ENCODE data around the gene SRGAP2B. TPM values are rescaled to one million over a fixed set of nuclear protein-coding genes. Genes with fewer than 3 reads are reported as not detected.
"Not testable (repeated sequence)": the region's sequence is repeated elsewhere in the genome, so short reads cannot be mapped to it uniquely, and the experiment has no call there.

The SRGAP2B gene
- polyA plus RNA-seq, 4 donors: 13.2 to 40.3 (median 31.6) TPM

- not testable (repeated sequence) for DNase-seq (ENCODE audit: low read depth in 4 of 4, low spot score in 3 of 4)
Observed at GRCh38 chr1:145048181-145048856, 46.8 kb downstream of the SRGAP2B start.

GRCh38 chr1:145047553-145047952, 47.6 kb downstream of the SRGAP2B start:
- DNase-seq (ENCODE audit: low read depth in 4 of 4, low spot score in 3 of 4): not testable (repeated sequence)

- not testable (repeated sequence) for DNase-seq (ENCODE audit: low read depth in 4 of 4, low spot score in 3 of 4)
Observed at GRCh38 chr1:145045571-145046273, 49.4 kb downstream of the SRGAP2B start.

- DNase-seq (ENCODE audit: low read depth in 4 of 4, low spot score in 3 of 4): not testable (repeated sequence)
Observed at GRCh38 chr1:145041519-145041918, 53.6 kb downstream of the SRGAP2B start.

GRCh38 chr1:145036019-145036418, 59.1 kb downstream of the SRGAP2B start:
- DNase-seq (ENCODE audit: low read depth in 4 of 4, low spot score in 3 of 4): not testable (repeated sequence)

- not testable (repeated sequence) for DNase-seq (ENCODE audit: low read depth in 4 of 4, low spot score in 3 of 4)
Observed at GRCh38 chr1:145033523-145033922, 61.6 kb downstream of the SRGAP2B start.

DNA sequence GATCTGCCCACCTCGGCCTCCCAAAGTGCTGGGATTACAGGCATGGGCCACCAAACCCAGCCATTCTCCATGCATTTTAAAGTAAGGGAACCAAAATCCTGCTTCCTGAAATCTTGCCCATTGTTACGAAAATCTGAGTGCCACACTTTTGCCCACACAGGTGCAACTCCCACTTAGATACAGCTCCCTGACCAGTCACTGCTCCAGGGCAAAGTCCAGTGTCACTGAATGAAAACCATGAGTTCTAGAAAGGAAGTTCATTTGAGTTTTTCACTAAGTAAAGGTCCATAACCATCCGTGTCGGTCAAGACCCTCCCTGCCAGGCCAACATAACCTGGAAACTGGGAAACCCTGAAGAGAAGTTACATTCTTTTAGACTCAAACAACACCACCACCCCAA, 67.9 kb downstream of the SRGAP2B start:
- not testable (repeated sequence) for DNase-seq (ENCODE audit: low read depth in 4 of 4, low spot score in 3 of 4)

GRCh38 chr1:145025286-145025685, 69.8 kb downstream of the SRGAP2B start:
- not testable (repeated sequence) for DNase-seq (ENCODE audit: low read depth in 4 of 4, low spot score in 3 of 4)

DNA sequence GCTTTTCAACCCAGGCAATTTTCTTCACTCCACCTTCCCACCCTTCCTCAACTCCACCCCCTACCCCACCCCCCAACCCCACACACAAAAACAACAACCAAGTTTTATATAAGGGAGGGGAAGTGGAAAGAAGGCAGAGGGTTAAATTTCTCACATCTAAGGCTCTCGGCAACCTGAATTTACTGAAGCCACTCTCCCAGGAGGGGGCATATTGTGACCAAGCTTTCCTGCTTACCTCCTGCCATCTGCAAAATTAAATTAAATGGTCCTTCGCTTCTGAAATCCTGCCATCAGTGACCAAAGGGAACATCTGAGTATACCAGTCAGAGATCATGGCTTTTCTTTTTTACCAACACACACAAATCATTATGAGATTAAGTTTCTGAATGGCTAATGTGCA, 72.9 kb downstream of the SRGAP2B start:
- DNase-seq (ENCODE audit: low read depth in 4 of 4, low spot score in 3 of 4): not testable (repeated sequence)

DNA sequence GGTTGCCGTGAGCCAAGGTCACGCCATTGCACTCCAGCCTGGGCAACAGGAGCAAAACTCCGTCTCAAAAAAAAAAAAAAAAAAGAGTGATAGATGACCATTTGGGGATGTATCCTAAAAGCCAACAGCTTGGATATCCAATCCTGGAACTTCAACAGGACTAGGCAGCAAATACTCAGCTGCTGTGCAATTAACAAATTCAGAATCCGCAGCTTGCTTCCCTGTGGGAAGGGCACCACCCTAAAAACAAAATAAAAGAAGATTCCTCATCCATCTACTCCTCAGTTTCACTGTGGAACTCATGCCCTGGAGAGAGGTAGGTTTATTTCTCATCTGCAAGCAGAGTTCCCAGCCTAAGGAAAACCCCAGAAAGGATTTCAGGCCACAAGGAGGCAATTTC, 73.4 kb downstream of the SRGAP2B start:
- DNase-seq (ENCODE audit: low read depth in 4 of 4, low spot score in 3 of 4): not testable (repeated sequence)

GRCh38 chr1:145019709-145020108, 75.4 kb downstream of the SRGAP2B start:
- DNase-seq (ENCODE audit: low read depth in 4 of 4, low spot score in 3 of 4): not testable (repeated sequence)

DNA sequence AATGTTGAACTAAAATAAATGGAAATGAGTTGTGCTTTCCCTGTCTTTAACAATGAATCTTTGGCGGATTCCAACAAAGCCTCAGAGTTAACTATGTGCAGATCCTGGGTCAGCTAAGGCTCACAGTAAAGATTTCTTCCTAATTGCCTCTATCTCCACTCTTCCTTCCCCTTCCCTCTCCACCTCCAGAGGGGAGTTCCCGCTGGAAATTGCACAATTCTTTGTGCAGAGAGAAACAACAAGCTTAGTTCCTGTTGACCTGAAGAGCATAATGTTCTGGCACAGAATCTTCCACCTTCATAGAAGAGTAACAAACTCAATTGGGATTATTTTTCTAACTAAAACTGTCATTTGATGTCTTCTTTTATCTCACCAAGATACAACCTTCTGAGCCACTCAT, 77.4 kb downstream of the SRGAP2B start:
- not testable (repeated sequence) for DNase-seq (ENCODE audit: low read depth in 4 of 4, low spot score in 3 of 4)

- not testable (repeated sequence) for DNase-seq (ENCODE audit: low read depth in 4 of 4, low spot score in 3 of 4)
Observed at GRCh38 chr1:145016492-145016862, 78.7 kb downstream of the SRGAP2B start.

GRCh38 chr1:145015744-145016491, 79.2 kb downstream of the SRGAP2B start:
- not testable (repeated sequence) for DNase-seq (ENCODE audit: low read depth in 4 of 4, low spot score in 3 of 4)

DNA sequence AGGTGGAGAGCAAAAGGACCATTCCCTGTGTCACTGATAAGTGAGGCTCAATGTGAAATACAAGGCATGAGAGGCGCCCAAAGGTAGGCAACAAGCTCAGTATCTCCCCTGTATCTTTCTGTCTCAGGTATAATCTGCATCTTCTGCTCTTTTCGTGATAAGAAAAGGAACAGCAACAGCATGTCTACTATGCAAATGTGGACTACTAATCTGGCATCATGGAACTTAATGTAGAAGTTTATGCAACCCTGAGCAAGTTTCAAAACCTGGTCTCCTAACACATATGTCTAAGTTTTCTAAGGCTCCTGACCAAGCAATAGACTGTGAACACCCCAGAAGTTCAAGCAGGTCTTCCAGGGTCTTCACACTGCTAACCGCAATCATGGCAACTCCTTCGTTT, 81.8 kb downstream of the SRGAP2B start:
- DNase-seq (ENCODE audit: low read depth in 4 of 4, low spot score in 3 of 4): not testable (repeated sequence)

GRCh38 chr1:145011811-145012210, 83.3 kb downstream of the SRGAP2B start:
- not testable (repeated sequence) for DNase-seq (ENCODE audit: low read depth in 4 of 4, low spot score in 3 of 4)

DNA sequence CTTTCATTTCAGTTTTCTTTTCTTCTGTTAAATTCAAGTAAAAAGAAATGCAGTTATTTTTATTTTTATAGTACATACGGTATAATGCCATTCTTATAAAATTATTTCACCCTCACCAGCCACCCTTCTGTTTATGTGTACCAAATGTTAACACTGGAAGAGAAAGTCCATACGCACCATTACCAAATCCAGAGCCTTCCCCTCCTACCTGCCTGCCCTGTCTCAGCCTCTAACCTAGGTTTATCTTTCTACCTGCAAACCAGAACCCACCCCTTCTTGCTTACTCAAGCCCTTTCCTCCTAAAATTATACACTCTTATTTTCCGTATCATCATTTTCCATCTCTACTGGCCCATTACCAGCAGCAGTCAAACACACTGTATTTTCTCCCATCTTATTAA, 84.5 kb downstream of the SRGAP2B start:
- not testable (repeated sequence) for DNase-seq (ENCODE audit: low read depth in 4 of 4, low spot score in 3 of 4)

DNA sequence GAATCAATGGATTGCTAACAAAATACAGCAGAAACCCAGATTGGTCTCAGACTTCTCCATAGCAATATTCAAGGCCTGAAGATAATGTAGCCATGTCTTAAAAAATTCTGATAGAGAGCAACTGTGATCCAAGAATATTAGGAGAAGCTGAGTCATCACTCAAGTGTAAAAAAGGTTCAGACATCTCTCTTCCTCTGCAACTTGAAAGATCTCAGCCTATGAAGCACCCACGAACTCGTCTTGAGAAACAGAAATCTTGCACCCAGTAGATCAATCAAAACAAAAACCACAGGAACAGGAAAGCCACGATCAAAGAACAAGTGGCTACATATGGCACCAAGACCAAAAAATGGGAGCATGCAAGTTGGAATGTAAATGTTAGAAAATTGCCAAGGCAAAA, 85.2 kb downstream of the SRGAP2B start:
- not testable (repeated sequence) for DNase-seq (ENCODE audit: low read depth in 4 of 4, low spot score in 3 of 4)

DNA sequence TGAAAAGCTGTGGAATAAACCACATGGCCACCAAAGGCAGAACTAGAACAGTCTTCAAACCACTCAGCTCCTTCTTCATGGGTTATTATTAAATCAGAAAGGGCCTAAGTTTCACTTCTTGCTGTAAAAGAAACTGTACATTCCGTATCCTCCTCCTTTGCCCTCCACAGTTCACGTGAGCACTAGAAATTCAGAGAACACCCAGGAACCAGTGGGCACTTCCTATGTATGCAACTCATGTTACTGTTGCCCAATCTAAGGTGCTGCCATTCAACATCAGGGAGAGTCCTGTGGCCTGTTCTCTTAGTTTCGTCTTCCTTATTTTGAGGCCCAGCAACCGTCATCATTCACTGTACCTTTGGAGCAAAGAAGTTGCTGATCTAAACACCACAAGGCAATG, 86.7 kb downstream of the SRGAP2B start:
- DNase-seq (ENCODE audit: low read depth in 4 of 4, low spot score in 3 of 4): not testable (repeated sequence)

GRCh38 chr1:145005142-145005541, 90.0 kb downstream of the SRGAP2B start:
- DNase-seq (ENCODE audit: low read depth in 4 of 4, low spot score in 3 of 4): not testable (repeated sequence)

GRCh38 chr1:145001381-145001780, 93.7 kb downstream of the SRGAP2B start:
- DNase-seq (ENCODE audit: low read depth in 4 of 4, low spot score in 3 of 4): not testable (repeated sequence)

Data from left renal pelvis (tissue), 4 donors.